ENCODE results near the gene AHCYL2.

The AHCYL2 gene

DNA sequence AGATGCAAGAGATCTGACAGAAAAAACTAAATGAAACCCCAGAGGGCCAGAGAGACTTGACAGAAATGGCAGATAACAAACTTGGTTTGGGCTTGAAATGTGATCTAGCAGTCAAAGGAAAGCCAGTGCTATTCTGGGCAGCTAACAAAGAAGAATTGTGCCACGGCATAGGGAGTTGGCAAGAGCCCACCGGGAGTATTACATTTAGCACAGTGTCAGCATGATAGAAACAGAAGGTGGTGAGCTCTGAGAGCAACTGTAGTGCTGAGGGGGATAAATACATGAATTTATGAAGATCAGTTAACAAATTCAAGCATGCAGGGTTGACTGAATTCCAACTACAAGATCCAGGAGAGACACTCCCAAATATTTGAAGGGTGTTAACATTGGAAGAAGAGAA, 91.1 kb downstream of the AHCYL2 start:
- TF ChIP-seq, protein P1, sequence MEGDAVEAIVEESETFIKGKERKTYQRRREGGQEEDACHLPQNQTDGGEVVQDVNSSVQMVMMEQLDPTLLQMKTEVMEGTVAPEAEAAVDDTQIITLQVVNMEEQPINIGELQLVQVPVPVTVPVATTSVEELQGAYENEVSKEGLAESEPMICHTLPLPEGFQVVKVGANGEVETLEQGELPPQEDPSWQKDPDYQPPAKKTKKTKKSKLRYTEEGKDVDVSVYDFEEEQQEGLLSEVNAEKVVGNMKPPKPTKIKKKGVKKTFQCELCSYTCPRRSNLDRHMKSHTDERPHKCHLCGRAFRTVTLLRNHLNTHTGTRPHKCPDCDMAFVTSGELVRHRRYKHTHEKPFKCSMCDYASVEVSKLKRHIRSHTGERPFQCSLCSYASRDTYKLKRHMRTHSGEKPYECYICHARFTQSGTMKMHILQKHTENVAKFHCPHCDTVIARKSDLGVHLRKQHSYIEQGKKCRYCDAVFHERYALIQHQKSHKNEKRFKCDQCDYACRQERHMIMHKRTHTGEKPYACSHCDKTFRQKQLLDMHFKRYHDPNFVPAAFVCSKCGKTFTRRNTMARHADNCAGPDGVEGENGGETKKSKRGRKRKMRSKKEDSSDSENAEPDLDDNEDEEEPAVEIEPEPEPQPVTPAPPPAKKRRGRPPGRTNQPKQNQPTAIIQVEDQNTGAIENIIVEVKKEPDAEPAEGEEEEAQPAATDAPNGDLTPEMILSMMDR (IDR thresholded peaks at IDR 0.05; ENCODE audit: low read length, missing control alignments) = no peak
- H3K4me3 ChIP-seq (replicated peaks; ENCODE audit: low read depth, low read length) = no peak overlapping the region
- peak; percentile 10 for DNase-seq (ENCODE audit: low read depth)

DNA sequence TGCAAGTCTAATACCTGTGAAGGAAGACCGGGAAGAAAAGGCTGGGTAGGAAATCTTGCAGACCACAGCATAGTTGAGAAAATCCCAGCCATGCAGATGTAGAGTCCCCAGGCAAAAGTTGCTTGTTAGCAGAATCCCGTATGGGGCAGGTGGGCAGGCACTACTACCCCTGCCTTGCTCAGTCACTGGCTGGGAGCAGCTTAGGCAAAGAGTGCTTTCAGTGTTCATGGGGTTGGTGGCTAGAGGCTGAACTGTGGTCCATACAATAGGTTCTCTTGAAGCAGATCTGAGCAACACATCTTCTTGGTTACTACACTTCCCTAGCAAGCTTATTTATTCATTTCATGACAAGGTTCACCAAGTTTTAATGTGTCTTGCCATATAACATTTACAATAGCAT, 92.6 kb downstream of the AHCYL2 start:
- DNase-seq (ENCODE audit: low read depth) = no peak
- TF ChIP-seq, protein P1 (IDR thresholded peaks at IDR 0.05; ENCODE audit: low read length, missing control alignments) = no peak
- no peak overlapping the region for H3K4me3 ChIP-seq (replicated peaks; ENCODE audit: low read depth, low read length)

DNA sequence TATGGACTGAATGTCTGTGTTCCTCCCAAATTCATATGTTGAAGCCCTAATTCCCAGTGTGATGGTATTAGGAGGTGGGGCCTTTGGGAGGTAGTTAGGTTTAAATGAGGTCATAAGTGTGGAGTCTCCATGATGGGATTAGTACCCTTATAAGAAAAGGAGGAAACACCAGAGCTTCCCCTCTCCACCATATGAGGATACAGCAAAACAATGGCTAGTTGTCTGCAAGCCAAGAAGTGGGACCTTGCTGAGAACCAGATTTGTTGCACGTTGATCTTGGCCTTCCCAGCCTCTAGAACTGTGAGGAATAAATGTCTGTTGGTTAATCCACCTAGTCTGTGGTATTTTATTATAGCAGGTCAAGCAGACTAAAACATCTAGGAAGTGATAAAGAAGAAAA, 102.2 kb downstream of the AHCYL2 start:
- DNase-seq (ENCODE audit: low read depth) = no peak
- no peak overlapping the region for H3K4me3 ChIP-seq (replicated peaks; ENCODE audit: low read depth, low read length)
- TF ChIP-seq, protein P1 (IDR thresholded peaks at IDR 0.05; ENCODE audit: low read length, missing control alignments) = no peak

DNA sequence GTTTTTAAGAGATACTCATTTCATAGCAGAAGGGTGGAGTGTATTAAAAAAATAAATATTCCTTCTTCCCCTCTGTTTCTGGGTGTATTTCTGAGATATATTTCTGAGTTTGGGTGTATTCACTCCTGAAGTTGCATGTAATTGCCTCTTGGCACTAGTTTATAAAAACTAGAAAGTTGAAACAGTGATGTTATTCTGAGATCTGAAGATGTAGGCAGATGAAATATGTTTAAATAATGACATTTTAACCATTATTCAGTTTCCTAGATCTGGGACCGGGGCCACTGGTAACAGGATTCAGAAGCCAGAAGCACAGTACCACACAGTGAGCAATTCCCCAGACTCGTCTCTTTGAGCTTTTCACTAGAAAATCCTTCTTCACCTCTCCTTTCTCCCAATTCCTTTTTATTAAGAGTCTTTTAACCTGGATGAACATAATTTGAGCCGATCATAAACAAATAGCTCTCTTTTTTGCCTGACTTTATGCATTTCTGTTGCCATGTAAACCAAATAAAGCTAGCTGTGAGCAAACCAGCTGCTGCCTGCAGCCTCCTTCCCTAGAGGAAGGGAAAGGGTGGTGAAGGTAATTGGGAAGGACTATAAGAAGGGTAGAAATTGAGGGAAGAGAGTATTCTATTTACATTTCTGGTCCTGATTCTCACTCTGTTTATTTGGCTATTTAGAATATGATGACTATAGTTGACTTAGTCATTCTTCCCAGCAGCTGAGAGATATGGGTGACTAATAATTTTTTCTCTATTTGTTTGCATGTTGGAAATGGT, 107.6 kb downstream of the AHCYL2 start:
- TF ChIP-seq, protein P1 (IDR thresholded peaks at IDR 0.05; ENCODE audit: low read length, missing control alignments) = no peak
- DNase-seq (ENCODE audit: low read depth) = peak; percentile 56
- H3K4me3 ChIP-seq (replicated peaks; ENCODE audit: low read depth, low read length) = no peak overlapping the region

DNA sequence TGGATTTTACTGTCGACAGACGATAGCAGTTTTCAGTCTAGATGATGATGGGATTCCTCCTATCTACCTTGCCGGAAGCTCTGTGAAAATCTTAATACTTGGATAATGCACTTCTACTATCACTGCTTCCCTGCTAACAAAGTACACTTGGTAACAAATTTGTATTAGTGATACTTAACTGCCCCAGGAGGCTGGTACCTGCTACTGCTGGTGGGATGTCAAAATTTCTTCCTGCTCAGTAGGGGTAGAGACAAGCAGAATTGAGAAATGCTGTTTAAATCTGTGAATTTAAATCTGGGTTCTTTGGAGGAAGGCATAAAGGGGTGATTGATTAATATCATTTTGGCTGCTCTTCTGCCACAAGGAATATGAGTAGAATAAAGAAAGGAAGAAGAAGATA, 109.6 kb downstream of the AHCYL2 start:
- TF ChIP-seq, protein P1 (IDR thresholded peaks at IDR 0.05; ENCODE audit: low read length, missing control alignments) = no peak
- no peak overlapping the region for H3K4me3 ChIP-seq (replicated peaks; ENCODE audit: low read depth, low read length)
- DNase-seq (ENCODE audit: low read depth) = no peak

DNA sequence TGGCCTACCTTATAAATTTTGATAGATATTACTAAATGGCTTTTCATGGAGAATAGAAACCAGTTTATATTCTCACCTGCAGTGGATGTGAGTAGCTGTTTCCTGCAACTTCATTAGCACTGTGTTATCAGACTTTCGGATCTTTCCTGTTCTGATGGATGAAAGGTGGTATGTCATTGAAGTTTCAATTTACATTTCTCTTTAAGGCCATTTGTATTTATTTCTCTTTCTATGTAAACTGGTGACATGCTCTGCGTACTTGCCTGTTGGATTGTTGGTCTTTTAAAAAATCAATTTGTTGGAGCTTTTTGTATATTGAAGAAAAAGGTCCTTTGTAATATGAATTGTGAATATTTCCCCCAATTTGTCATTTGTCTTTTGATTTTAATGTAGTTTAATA, 113.6 kb downstream of the AHCYL2 start:
- TF ChIP-seq, protein P1 (IDR thresholded peaks at IDR 0.05; ENCODE audit: low read length, missing control alignments) = no peak
- no peak for DNase-seq (ENCODE audit: low read depth)
- H3K4me3 ChIP-seq (replicated peaks; ENCODE audit: low read depth, low read length) = no peak overlapping the region

DNA sequence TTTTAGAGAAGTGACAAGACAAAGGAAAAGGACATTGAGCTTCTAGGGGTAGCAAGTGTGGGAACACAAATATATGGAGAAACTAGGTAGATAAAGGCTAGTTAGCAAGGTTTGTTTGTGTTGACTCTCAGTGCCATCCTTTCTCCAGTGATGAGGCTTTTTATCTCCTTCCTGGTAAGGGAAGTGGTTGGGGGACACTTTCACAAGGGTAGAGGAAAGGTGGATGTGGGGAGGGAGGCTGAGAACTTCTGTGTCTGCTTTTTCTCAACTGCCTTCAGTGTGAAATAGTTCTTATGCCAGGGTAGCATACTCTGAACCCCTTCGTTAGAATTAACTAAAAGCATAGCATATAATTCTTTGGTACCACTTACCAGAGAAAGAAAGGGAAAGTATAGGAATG, 116.4 kb downstream of the AHCYL2 start:
- TF ChIP-seq, protein P1 (IDR thresholded peaks at IDR 0.05; ENCODE audit: low read length, missing control alignments) = no peak
- DNase-seq (ENCODE audit: low read depth) = no peak
- no peak overlapping the region for H3K4me3 ChIP-seq (replicated peaks; ENCODE audit: low read depth, low read length)

Measured in fibroblast of pulmonary artery (primary cell).